ENCODE results near the gene FUBP3. TPM values are rescaled to one million over a fixed set of nuclear protein-coding genes. Genes with fewer than 3 reads are reported as not detected.

Gene FUBP3
- total RNA-seq, 1 experiment from 2014 or later: 78.6 TPM

DNA sequence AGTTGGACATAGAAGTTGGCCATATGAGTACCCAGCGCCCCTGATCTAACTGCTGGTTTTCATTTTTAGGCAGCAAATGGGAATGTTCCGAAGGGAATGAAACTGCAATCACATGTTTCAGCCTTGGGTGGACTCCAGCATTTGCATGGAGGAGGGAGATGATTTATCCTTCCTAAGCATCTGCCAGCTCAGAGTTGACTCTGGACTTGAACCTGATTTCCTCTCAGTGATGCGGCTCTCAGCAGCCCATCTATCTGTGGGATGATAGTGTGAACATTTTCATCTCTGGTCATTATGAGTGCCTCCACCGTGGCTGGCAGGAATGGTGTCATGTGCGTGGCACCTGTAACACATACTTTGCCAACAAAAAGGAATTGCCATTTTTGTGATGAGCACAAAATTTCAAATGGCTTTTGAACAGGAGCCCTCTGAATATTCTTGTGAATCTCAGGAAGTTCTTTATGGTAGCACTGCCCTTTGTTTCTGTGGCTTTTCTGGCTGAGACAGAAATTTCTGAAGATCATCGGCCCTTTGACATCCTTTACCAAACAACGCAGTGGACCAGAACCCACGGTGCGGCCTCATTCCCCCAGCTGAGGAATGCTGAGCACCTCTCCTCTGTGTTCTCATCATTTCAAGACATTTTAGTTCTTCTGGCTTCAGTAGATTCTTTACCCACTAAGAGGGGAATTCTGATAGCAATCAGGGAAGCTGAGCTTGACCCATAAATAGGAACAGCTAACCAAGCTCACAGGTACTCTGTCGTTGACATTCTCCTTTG lies 28.5 kb downstream of the FUBP3 start:
- Histone ChIP-seq H2BK120ac (ENCODE audit: low read depth, low read length, poor library complexity, severe bottlenecking) (no peak overlapping the region), H3K79me1 (ENCODE audit: insufficient read depth, low read depth, low read length, poor library complexity, severe bottlenecking) (peaks cover 2% of the 10 kb centered on the region), H3T11ph (ENCODE audit: low read length) (no peak overlapping the region), H2BK5ac (ENCODE audit: insufficient read length, low read length) (no peak overlapping the region), H3K4ac (ENCODE audit: low read depth, low read length) (no peak overlapping the region), H3K14ac (ENCODE audit: insufficient read depth, low read length) (no peak overlapping the region), H4K8ac (replicated peaks; ENCODE audit: insufficient read length, low read depth, low read length) (no peak overlapping the region), H3K23me2 (ENCODE audit: insufficient read length, low read depth, low read length, poor library complexity, severe bottlenecking) (no peaks in the 10 kb centered on the region), H2BK15ac (ENCODE audit: low read depth, low read length) (no peak overlapping the region), H4K91ac (ENCODE audit: insufficient read length, low read depth, low read length) (no peak overlapping the region), H2AK5ac (ENCODE audit: insufficient read length, low read length) (no peak overlapping the region), H3K79me2 (ENCODE audit: insufficient read depth, low read length) (no peaks in the 10 kb centered on the region), H3K4me2 (ENCODE audit: insufficient read depth, insufficient read length, low read length) (no peak overlapping the region), H4K5ac (ENCODE audit: insufficient read length, low read depth, low read length) (no peak overlapping the region), H2BK12ac (ENCODE audit: insufficient read length, low read depth, low read length) (no peak overlapping the region), H4K20me1 (ENCODE audit: control insufficient read depth, insufficient read depth, insufficient read length) (no peaks in the 10 kb centered on the region), H3K9me3 (ENCODE audit: control insufficient read depth, low read depth, low read length) (no peaks in the 10 kb centered on the region), H3K4me1 (ENCODE audit: insufficient read depth, low read length) (no peaks in the 10 kb centered on the region), H3K27me3 (ENCODE audit: insufficient read depth, low read length) (no peaks in the 10 kb centered on the region), H3K27ac (ENCODE audit: insufficient read length, low read depth, low read length) (no peak overlapping the region), H3K23ac (ENCODE audit: insufficient read length, low read depth, low read length) (no peak overlapping the region), H3K56ac (ENCODE audit: insufficient read length, low read depth, low read length) (no peak overlapping the region), H3K9ac (ENCODE audit: extremely low read depth, insufficient read length, low read length) (no peak overlapping the region), H3K18ac (ENCODE audit: insufficient read length, low read depth, low read length) (no peak overlapping the region), H2AFZ (ENCODE audit: low read length) (no peak overlapping the region), H2BK20ac (ENCODE audit: low read depth, low read length, poor library complexity, severe bottlenecking) (no peak overlapping the region)
- H3K36me3 Mint-ChIP-seq (ENCODE audit: insufficient read depth in 1 of 3, low read depth in 3 of 3): peaks cover 12 to 54% (median 35%) of the 10 kb centered on the region in 3 experiments; a peak in 6 of 7 replicates
- no peak for DNase-seq
- TF ChIP-seq, protein P1, sequence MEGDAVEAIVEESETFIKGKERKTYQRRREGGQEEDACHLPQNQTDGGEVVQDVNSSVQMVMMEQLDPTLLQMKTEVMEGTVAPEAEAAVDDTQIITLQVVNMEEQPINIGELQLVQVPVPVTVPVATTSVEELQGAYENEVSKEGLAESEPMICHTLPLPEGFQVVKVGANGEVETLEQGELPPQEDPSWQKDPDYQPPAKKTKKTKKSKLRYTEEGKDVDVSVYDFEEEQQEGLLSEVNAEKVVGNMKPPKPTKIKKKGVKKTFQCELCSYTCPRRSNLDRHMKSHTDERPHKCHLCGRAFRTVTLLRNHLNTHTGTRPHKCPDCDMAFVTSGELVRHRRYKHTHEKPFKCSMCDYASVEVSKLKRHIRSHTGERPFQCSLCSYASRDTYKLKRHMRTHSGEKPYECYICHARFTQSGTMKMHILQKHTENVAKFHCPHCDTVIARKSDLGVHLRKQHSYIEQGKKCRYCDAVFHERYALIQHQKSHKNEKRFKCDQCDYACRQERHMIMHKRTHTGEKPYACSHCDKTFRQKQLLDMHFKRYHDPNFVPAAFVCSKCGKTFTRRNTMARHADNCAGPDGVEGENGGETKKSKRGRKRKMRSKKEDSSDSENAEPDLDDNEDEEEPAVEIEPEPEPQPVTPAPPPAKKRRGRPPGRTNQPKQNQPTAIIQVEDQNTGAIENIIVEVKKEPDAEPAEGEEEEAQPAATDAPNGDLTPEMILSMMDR (conservative IDR thresholded peaks at IDR 0.05): no peak
- no peaks in the 10 kb centered on the region for H3K27me3 Mint-ChIP-seq (ENCODE audit: low read depth)
- no peak overlapping the region for H3K4me3 Mint-ChIP-seq
- peak overlapping the region in 1 of 3 experiments; percentile 35; a peak in 3 of 7 replicates for H3K27ac Mint-ChIP-seq
- H3K4me1 Mint-ChIP-seq: peaks cover 18 to 19% of the 10 kb centered on the region in 2 experiments
- no CpG with 5 or more reads among the region's 10 CpGs for WGBS (ENCODE audit: extremely low coverage, insufficient read length, low lambda C conversion rate)
- H3K9me3 Mint-ChIP-seq: no peaks in the 10 kb centered on the region

Measured in H9 (cell line).